Mesodermal cell (in vitro differentiated cells): ENCODE measurements around the gene NSMCE1.

Experiments
- H3K27ac ChIP-seq: 2 replicates; pipeline ENCODE4 v1.7.0; 2013; ENCODE audit warnings: mild to moderate bottlenecking, low read depth, low read length, moderate library complexity; ENCODE audit not compliant: severe bottlenecking
- H3K36me3 ChIP-seq: 2 replicates; pipeline ENCODE4 v1.7.1; 2013; ENCODE audit warnings: mild to moderate bottlenecking, low read length, moderate library complexity; ENCODE audit not compliant: control insufficient read depth, insufficient read depth
- H3K4me1 ChIP-seq: one replicate; pipeline ENCODE4 v1.7.1; 2013; ENCODE audit warnings: mild to moderate bottlenecking, low read length; ENCODE audit not compliant: insufficient read depth, control insufficient read depth, poor library complexity, severe bottlenecking
- H3K4me3 ChIP-seq: 2 replicates; pipeline ENCODE4 v1.7.0; 2013; ENCODE audit warnings: low read length, control low read depth, mild to moderate bottlenecking; ENCODE audit not compliant: insufficient read depth, poor library complexity, severe bottlenecking; ENCODE audit errors: extremely low read depth
- H3K9me3 ChIP-seq: 2 replicates; pipeline ENCODE4 v1.7.1; 2013; ENCODE audit warnings: mild to moderate bottlenecking, low read length, moderate library complexity; ENCODE audit not compliant: control insufficient read depth
- WGBS, 2 experiments: methylation state at CpG; one replicate each; pipeline ENCODE4 v1.1.5; 2013; ENCODE audit warnings: missing lambda C conversion rate in 2 of 2; ENCODE audit not compliant: insufficient coverage in 2 of 2; 5-methylcytosine and 5-hydroxymethylcytosine counted together

Gene NSMCE1

GRCh38 chr16:27235938-27236245 lies 32.7 kb downstream of the NSMCE1 start:
- no peaks in the 10 kb centered on the region for H3K9me3 ChIP-seq
- peaks cover 27% of the 10 kb centered on the region for H3K4me1 ChIP-seq
- H3K27ac ChIP-seq: no peak overlapping the region
- no peaks in the 10 kb centered on the region for H3K36me3 ChIP-seq
- H3K4me3 ChIP-seq: no peak overlapping the region
- WGBS, 2 experiments: 95 to 97% methylated on average over 7 to 8 of the region's 8 CpGs

- Histone ChIP-seq H3K36me3 (no peaks in the 10 kb centered on the region), H3K9me3 (no peaks in the 10 kb centered on the region), H3K4me1 (peaks cover 27% of the 10 kb centered on the region), H3K27ac (no peak overlapping the region), H3K4me3 (no peak overlapping the region)
- 73 to 79% methylated on average over 19 of the region's 23 CpGs for WGBS, 2 experiments
Measured at GRCh38 chr16:27235055-27235937, 33.3 kb downstream of the NSMCE1 start.

- Histone ChIP-seq H3K27ac (no peak overlapping the region), H3K9me3 (no peaks in the 10 kb centered on the region), H3K36me3 (no peaks in the 10 kb centered on the region), H3K4me1 (peaks cover 27% of the 10 kb centered on the region), H3K4me3 (no peak overlapping the region)
- 50 to 91% methylated on average over 1 to 4 of the region's 4 CpGs for WGBS, 2 experiments
Measured at GRCh38 chr16:27234603-27235002, 34.0 kb downstream of the NSMCE1 start.

GRCh38 chr16:27234171-27234570 lies 34.4 kb downstream of the NSMCE1 start:
- H3K4me1 ChIP-seq: peaks cover 27% of the 10 kb centered on the region
- no peak overlapping the region for H3K4me3 ChIP-seq
- H3K36me3 ChIP-seq: no peaks in the 10 kb centered on the region
- WGBS, 2 experiments: 83% methylated on average over 6 to 8 of the region's 8 CpGs
- H3K27ac ChIP-seq: no peak overlapping the region
- H3K9me3 ChIP-seq: no peaks in the 10 kb centered on the region

GRCh38 chr16:27233731-27234130 lies 34.8 kb downstream of the NSMCE1 start:
- Histone ChIP-seq H3K9me3 (no peaks in the 10 kb centered on the region), H3K36me3 (no peaks in the 10 kb centered on the region), H3K27ac (no peak overlapping the region), H3K4me1 (peaks cover 27% of the 10 kb centered on the region), H3K4me3 (no peak overlapping the region)
- 86 to 91% methylated on average over 6 of the region's 6 CpGs for WGBS, 2 experiments

- Histone ChIP-seq H3K9me3 (no peaks in the 10 kb centered on the region), H3K27ac (no peak overlapping the region), H3K36me3 (no peaks in the 10 kb centered on the region), H3K4me1 (peaks cover 27% of the 10 kb centered on the region), H3K4me3 (no peak overlapping the region)
- WGBS, 2 experiments: 82 to 84% methylated on average over 11 to 12 of the region's 13 CpGs
Measured at GRCh38 chr16:27232901-27233625, 35.5 kb downstream of the NSMCE1 start.

- Histone ChIP-seq H3K9me3 (no peaks in the 10 kb centered on the region), H3K4me1 (peaks cover 21% of the 10 kb centered on the region), H3K36me3 (no peaks in the 10 kb centered on the region), H3K4me3 (no peak overlapping the region), H3K27ac (no peak overlapping the region)
- WGBS, 2 experiments: 92 to 96% methylated on average over 24 to 26 of the region's 26 CpGs
Measured at GRCh38 chr16:27232061-27232900, 36.3 kb downstream of the NSMCE1 start.

GRCh38 chr16:27231692-27232060 lies 36.9 kb downstream of the NSMCE1 start:
- H3K9me3 ChIP-seq: no peaks in the 10 kb centered on the region
- no peaks in the 10 kb centered on the region for H3K36me3 ChIP-seq
- peaks cover 15% of the 10 kb centered on the region for H3K4me1 ChIP-seq
- 91 to 94% methylated on average over 7 to 8 of the region's 8 CpGs for WGBS, 2 experiments
- no peak overlapping the region for H3K4me3 ChIP-seq
- H3K27ac ChIP-seq: no peak overlapping the region

- Histone ChIP-seq H3K4me3 (no peak overlapping the region), H3K4me1 (peaks cover 11% of the 10 kb centered on the region), H3K27ac (no peak overlapping the region), H3K9me3 (no peaks in the 10 kb centered on the region), H3K36me3 (no peaks in the 10 kb centered on the region)
- 87 to 92% methylated on average over 13 to 16 of the region's 16 CpGs for WGBS, 2 experiments
Measured at GRCh38 chr16:27230562-27231001, 38.0 kb downstream of the NSMCE1 start.

GRCh38 chr16:27229891-27230470 lies 38.6 kb downstream of the NSMCE1 start:
- Histone ChIP-seq H3K9me3 (no peaks in the 10 kb centered on the region), H3K4me3 (no peak overlapping the region), H3K36me3 (no peaks in the 10 kb centered on the region), H3K27ac (no peak overlapping the region), H3K4me1 (peaks cover 9% of the 10 kb centered on the region)
- 94 to 96% methylated on average over 11 to 17 of the region's 18 CpGs for WGBS, 2 experiments
